A549 (cell line): ENCODE results near the gene ACE. TPM values are rescaled to one million over a fixed set of nuclear protein-coding genes. Genes with fewer than 3 reads are reported as not detected.
A peak's percentile ranks its signal among the peaks of the same experiment; 100 is the strongest.

ENCODE experiments used
- ATAC-seq, 2 experiments: fragments of 200-7000 bp in 1 of 2; fragments of >200 bp in 1 of 2; cut with Nextera tagmentation in 1 of 2; cut with Tn5 transposase in 1 of 2; 3 replicates each; pipeline versions ENCODE4 v1.8.0 to v1.9.1; 2018 to 2020; ENCODE audit warnings: mild to moderate bottlenecking in 1 of 2, moderate library complexity in 1 of 2
- CTCF ChIA-PET: fragments of 300-600 bp; sonication (Branson Sonifier 250); formaldehyde crosslinking; extraction: SDS; loops from one replicate; lab custom pipeline; 2021; ENCODE audit warnings: antibody characterized with exemption, inconsistent platforms; lab: Yijun Ruan, JAX
- POLR2A ChIA-PET: fragments of 350-600 bp; formaldehyde crosslinking; extraction: SDS; loops from one replicate; lab custom pipeline; 2021; ENCODE audit warnings: antibody characterized with exemption, inconsistent platforms; lab: Yijun Ruan, JAX
- DNase-seq, 2 experiments: peaks; one replicate each; pipeline versions ENCODE4 v3.0.0 to v3.0.0-alpha.2; 2011 to 2016; ENCODE audit warnings: low read depth in 1 of 2, low spot score in 1 of 2
- FAIRE-seq: peaks from 2 replicates; lab custom pipeline; 2011; peaks lifted over from hg19 to GRCh38; lab: Jason Lieb, UNC
- H3K27ac ChIP-seq, 2 experiments: fragments of >200 bp; sonication (Bioruptor Twin); formaldehyde crosslinking; 3 replicates each; pipeline ENCODE4 v1.5.1; 2016 to 2017
- H3K4me1 ChIP-seq: fragments of >200 bp; sonication (Bioruptor Twin); formaldehyde crosslinking; 3 replicates; pipeline ENCODE4 v1.6.1; 2016
- H3K4me2 ChIP-seq: fragments of >200 bp; sonication (Bioruptor Twin); formaldehyde crosslinking; 3 replicates; pipeline ENCODE4 v1.6.1; 2016
- H3K4me3 ChIP-seq: fragments of >200 bp; sonication (Bioruptor Twin); formaldehyde crosslinking; 3 replicates; pipeline ENCODE4 v1.5.1; 2016
- H3K9me3 ChIP-seq: fragments of >200 bp; sonication (Bioruptor Twin); formaldehyde crosslinking; 3 replicates; pipeline ENCODE4 v1.6.1; 2016
- EHF ChIP-seq: fragments of 250-450 bp; sonication (Bioruptor Pico); IDR thresholded peaks from 2 replicates; pipeline ENCODE4 v1.5.0; 2020; ENCODE audit warnings: mild to moderate bottlenecking
- EP300 ChIP-seq, 2 experiments: fragments of >200 bp; sonication (Bioruptor Twin); formaldehyde crosslinking; IDR thresholded peaks; 2 replicates in 1 of 2; 3 replicates in 1 of 2; pipeline ENCODE4 v1.6.1; 2016 to 2017
- ESRRA ChIP-seq: fragments of 150-350 bp; IDR thresholded peaks from 2 replicates; pipeline ENCODE4 v1.6.1; 2014; ENCODE audit warnings: mild to moderate bottlenecking, low read length, borderline replicate concordance
- FOSL2 ChIP-seq, 2 experiments: fragments of 450-650 bp in 1 of 2; fragments of >200 bp in 1 of 2; sonication (Bioruptor Twin) in 1 of 2; formaldehyde crosslinking; IDR thresholded peaks; 2 replicates each; pipeline versions ENCODE4 v1.5.0 to v1.6.1; 2016 to 2020; ENCODE audit warnings: mild to moderate bottlenecking in 1 of 2, moderate library complexity in 1 of 2
- FOXS1 ChIP-seq: fragments of 250-450 bp; sonication (Bioruptor Pico); IDR thresholded peaks from 2 replicates; pipeline ENCODE4 v1.5.0; 2020; ENCODE audit warnings: mild to moderate bottlenecking, moderate library complexity
- GATA3 ChIP-seq: IDR thresholded peaks from 2 replicates; pipeline ENCODE4 v1.6.1; 2012; ENCODE audit warnings: borderline replicate concordance
- HEYL ChIP-seq: fragments of 250-450 bp; sonication (Bioruptor Pico); IDR thresholded peaks from 2 replicates; pipeline ENCODE4 v1.8.0; 2021; ENCODE audit warnings: mild to moderate bottlenecking, moderate library complexity
- HOXA7 ChIP-seq: fragments of 250-450 bp; sonication (Bioruptor Pico); IDR thresholded peaks from 2 replicates; pipeline ENCODE4 v1.5.0; 2020; ENCODE audit warnings: mild to moderate bottlenecking, moderate library complexity
- HOXB13 ChIP-seq: fragments of 250-450 bp; sonication (Bioruptor Pico); IDR thresholded peaks from 2 replicates; pipeline ENCODE4 v1.5.0; 2020; ENCODE audit warnings: low read depth, mild to moderate bottlenecking, moderate library complexity
- MAFK ChIP-seq: fragments of 450-650 bp; IDR thresholded peaks from 2 replicates; pipeline ENCODE4 v1.6.1; 2014; ENCODE audit not compliant: partially characterized antibody
- MAZ ChIP-seq: fragments of 150-350 bp; IDR thresholded peaks from 2 replicates; pipeline ENCODE4 v1.6.1; 2014; ENCODE audit warnings: antibody characterized with exemption, low read depth, low read length, borderline replicate concordance
- MYC ChIP-seq: IDR thresholded peaks from 2 replicates; pipeline ENCODE4 v1.6.1; 2012; ENCODE audit warnings: mild to moderate bottlenecking, inconsistent platforms, low read length, improper control_type of control experiment, borderline replicate concordance
- NFE2L2 ChIP-seq: fragments of 150-350 bp; conservative IDR thresholded peaks from 2 replicates; pipeline ENCODE4 v1.6.1; 2014; ENCODE audit warnings: low read length
- RAD21 ChIP-seq, 2 experiments: fragments of >200 bp in 1 of 2; sonication (Bioruptor Twin) in 1 of 2; formaldehyde crosslinking in 1 of 2; IDR thresholded peaks in 1 of 2; conservative IDR thresholded peaks in 1 of 2; 2 replicates in 1 of 2; 3 replicates in 1 of 2; pipeline ENCODE4 v1.6.1; 2012 to 2018; ENCODE audit warnings: inconsistent platforms in 1 of 2
- RFX5 ChIP-seq: fragments of 450-650 bp; IDR thresholded peaks from 2 replicates; pipeline ENCODE4 v1.7.1; 2014; ENCODE audit warnings: antibody characterized with exemption, mild to moderate bottlenecking, moderate library complexity
- SREBF2 ChIP-seq: fragments of 450-650 bp; IDR thresholded peaks from 2 replicates; pipeline ENCODE4 v1.6.1; 2014; ENCODE audit warnings: mild to moderate bottlenecking, moderate library complexity
- ZFP36 ChIP-seq: fragments of 450-650 bp; IDR thresholded peaks from 2 replicates; pipeline ENCODE4 v1.6.1; 2014; ENCODE audit warnings: borderline replicate concordance; ENCODE audit not compliant: partially characterized antibody
- ZSCAN20 ChIP-seq: fragments of 250-450 bp; sonication (Bioruptor Pico); IDR thresholded peaks from 2 replicates; pipeline ENCODE4 v1.8.0; 2022; ENCODE audit warnings: mild to moderate bottlenecking, moderate library complexity
- WGBS: methylation state at CpG from one replicate; pipeline ENCODE4 v1.1.6; 2017; ENCODE audit errors: missing lambda C conversion rate; 5-methylcytosine and 5-hydroxymethylcytosine counted together
- polyA plus RNA-seq, 4 experiments: library from polyadenylated mRNA; depleted of rRNA in 3 of 4; stranded (reverse); fragments of >200 nt; fragmentation: RNase III in 1 of 4; extraction: RNeasy Plus Mini Kit Qiagen cat#74134 plus additional on column Dnase treatment in 1 of 4; gene quantifications; 2 replicates in 3 of 4; 3 replicates in 1 of 4; pipeline ENCODE4 v1.2.3, GENCODE V29; 2011 to 2017
- TF ChIP-seq, protein P1 (sequence below): IDR thresholded peaks from 2 replicates; pipeline ENCODE4 v1.6.1; 2012
- TF ChIP-seq, protein P2 (sequence below): IDR thresholded peaks from 2 replicates; pipeline ENCODE4 v1.6.1; 2012; ENCODE audit warnings: low read depth, borderline replicate concordance
- TF ChIP-seq, protein P3 (sequence below): fragments of >200 bp; sonication (Bioruptor Twin); formaldehyde crosslinking; IDR thresholded peaks from 3 replicates; pipeline ENCODE4 v1.5.1; 2016

Gene ACE
- polyA plus RNA-seq, 2 of the 4 experiments (the other 2 are of a cell fraction): 0.22 to 0.52 TPM

DNA sequence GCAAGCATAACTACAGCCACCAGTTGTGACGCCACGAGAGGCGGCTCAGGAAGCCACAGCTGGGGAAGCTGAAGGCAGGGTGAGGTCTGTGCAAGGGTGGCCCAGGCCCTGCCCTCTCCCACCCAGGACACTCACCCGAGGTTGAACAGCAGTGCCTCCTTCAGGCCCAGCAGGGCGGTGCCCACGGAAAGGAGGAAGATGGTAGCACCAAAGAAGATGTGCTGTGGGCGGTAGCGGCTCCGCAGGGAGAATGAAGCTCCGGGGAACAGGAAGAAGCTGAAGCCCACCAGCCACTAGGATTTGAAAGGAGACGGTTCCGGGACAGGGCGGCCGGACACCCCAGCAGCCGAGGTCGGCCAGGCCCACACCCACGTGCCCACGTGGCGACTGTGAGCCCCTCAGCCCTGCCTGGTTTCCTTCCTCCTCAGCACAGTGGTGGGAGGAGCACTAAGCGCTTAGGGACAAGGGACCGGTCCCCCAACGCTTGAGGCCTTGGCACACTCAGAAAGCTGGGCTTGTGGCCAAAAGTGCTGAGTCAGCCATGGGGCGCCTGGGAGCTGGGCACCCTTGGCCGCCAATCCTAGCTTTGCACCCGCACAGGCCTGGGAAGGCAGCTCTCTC is 41.8 kb upstream of the ACE start (continued):
- peak; percentile 100 for TF ChIP-seq MAFK
- no peak for TF ChIP-seq ZFP36
- TF ChIP-seq NFE2L2: peak; percentile 61
- no peak for TF ChIP-seq MYC
- no peak for TF ChIP-seq MAZ
- TF ChIP-seq FOXS1 (CRISPR knock-in tag): no peak
- TF ChIP-seq, protein P1, sequence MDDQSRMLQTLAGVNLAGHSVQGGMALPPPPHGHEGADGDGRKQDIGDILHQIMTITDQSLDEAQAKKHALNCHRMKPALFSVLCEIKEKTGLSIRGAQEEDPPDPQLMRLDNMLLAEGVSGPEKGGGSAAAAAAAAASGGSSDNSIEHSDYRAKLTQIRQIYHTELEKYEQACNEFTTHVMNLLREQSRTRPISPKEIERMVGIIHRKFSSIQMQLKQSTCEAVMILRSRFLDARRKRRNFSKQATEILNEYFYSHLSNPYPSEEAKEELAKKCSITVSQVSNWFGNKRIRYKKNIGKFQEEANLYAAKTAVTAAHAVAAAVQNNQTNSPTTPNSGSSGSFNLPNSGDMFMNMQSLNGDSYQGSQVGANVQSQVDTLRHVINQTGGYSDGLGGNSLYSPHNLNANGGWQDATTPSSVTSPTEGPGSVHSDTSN: no peak
- TF ChIP-seq SREBF2: no peak
- TF ChIP-seq GATA3: no peak
- 0 out of 2 replicates have a peak, but pooled peaks have one; percentile 20 for TF ChIP-seq FOSL2 (IDR thresholded peaks at IDR 0.05)
- peak; percentile 66 for TF ChIP-seq FOSL2 (CRISPR knock-in tag; IDR thresholded peaks at IDR 0.05)
- no peak for TF ChIP-seq EP300 (IDR thresholded peaks at IDR 0.05)
- TF ChIP-seq, protein P2, sequence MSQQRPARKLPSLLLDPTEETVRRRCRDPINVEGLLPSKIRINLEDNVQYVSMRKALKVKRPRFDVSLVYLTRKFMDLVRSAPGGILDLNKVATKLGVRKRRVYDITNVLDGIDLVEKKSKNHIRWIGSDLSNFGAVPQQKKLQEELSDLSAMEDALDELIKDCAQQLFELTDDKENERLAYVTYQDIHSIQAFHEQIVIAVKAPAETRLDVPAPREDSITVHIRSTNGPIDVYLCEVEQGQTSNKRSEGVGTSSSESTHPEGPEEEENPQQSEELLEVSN: no peak
- no peak for TF ChIP-seq ESRRA
- no peak for TF ChIP-seq HOXB13 (CRISPR knock-in tag)
- TF ChIP-seq RFX5: no peak

DNA sequence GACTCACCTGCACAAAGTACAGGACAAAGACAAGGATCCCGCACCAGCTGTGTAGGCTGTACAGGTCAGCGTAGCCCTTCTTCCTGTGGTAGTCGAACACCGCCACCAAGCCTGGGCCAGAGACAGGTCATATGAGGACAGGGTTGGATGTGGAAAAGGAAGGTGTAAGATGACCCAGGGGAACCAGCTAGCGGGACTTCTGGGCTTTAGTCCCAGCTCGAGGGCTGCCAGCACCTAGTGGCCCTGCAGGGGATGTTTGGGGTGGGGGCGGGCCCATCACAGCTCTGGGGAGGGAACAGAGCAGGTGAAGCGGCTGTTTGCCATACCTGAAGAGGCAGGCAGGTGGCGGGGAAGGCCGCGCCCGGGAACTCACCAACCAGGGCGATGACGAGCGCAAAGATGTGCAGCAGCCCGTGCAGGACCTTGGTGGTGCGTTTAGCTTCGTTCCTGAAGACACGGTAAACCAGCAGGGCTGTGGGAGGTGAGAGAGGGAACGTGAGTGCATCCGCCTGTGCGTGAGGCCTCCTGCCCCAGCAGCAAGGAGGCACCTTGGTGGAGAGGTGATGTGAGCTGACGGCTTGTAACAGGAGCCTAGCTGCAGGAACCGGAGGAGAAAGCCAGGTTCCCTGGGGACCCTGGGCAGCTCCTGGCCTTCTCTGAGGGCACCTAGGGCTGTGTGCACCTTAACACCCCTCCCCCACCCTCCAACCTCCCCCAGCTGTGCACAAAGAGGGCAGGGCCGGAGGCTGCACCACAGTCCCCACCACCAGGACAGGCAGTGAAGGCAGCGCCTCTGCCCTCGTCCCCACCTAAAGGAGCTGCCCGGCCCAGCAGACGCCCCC is 41.0 kb upstream of the ACE start:
- Histone ChIP-seq H3K27ac (peak overlapping the region; percentile 37 to 85), H3K4me2 (peak overlapping the region; percentile 53), H3K4me3 (no peak overlapping the region), H3K9me3 (no peaks in the 10 kb centered on the region), H3K4me1 (peaks cover 53% of the 10 kb centered on the region)
- ATAC-seq (peak; percentile 3 to 6; a peak in 3 of 6 replicates), FAIRE-seq (no peak), DNase-seq (peak in 1 of 2 experiments; percentile 48)
- TF ChIP-seq ZSCAN20 (CRISPR knock-in tag): no peak
- no peak for TF ChIP-seq EHF
- TF ChIP-seq ZFP36: no peak
- TF ChIP-seq HEYL (CRISPR knock-in tag): no peak
- WGBS: 91% methylated on average over 27 of the region's 29 CpGs
- CTCF ChIA-PET: interaction anchor here (0.6 to 23.8 kb wide), 18 partner anchors 7 to 764 kb away, joined by 3 to 364 read pairs (median 4); partner anchors contain the start of genes ACE and CYB561
- POLR2A ChIA-PET: interaction anchor here (0.6 to 1.2 kb wide), 3 partner anchors 9 to 577 kb away, joined by 3 to 5 read pairs (median 3); no protein-coding TSS in a partner anchor

DNA sequence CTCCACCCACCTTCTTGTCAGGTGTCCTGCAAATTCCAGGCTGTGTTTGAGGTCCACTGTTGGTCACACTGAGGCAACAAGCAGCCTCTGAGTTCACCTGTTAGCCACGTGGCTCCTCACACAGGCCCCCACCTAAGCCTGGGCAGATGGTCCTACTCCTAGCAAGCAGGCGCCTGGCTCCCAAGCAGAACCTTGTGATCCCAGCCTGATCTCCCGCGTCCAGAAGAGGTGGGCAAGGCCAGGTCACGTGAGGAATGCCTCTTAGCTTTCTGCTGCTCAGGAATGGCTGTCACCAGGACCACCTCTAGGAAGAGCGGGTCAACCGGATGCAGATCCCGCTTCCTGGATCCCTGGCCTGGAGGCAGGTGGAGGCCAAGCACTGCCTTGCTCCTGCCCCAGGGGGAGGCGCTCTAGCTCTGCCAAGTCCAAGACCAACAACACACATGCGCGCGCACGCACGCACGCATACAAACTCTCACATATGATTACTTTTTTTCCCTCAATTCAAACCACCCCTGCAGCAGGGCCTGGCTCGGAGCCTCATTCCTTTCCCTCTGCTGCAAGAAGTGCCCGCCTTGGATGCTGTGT is 40.2 kb upstream of the ACE start:
- TF ChIP-seq RAD21 (conservative IDR thresholded peaks at IDR 0.05 in 1 of 2, IDR thresholded peaks at IDR 0.05 in 1 of 2) (peak; percentile 32 to 50; a peak in 2 of 5 replicates), HOXA7 (no peak), FOXS1 (CRISPR knock-in tag) (no peak)
- TF ChIP-seq, protein P3, sequence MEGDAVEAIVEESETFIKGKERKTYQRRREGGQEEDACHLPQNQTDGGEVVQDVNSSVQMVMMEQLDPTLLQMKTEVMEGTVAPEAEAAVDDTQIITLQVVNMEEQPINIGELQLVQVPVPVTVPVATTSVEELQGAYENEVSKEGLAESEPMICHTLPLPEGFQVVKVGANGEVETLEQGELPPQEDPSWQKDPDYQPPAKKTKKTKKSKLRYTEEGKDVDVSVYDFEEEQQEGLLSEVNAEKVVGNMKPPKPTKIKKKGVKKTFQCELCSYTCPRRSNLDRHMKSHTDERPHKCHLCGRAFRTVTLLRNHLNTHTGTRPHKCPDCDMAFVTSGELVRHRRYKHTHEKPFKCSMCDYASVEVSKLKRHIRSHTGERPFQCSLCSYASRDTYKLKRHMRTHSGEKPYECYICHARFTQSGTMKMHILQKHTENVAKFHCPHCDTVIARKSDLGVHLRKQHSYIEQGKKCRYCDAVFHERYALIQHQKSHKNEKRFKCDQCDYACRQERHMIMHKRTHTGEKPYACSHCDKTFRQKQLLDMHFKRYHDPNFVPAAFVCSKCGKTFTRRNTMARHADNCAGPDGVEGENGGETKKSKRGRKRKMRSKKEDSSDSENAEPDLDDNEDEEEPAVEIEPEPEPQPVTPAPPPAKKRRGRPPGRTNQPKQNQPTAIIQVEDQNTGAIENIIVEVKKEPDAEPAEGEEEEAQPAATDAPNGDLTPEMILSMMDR: peak; percentile 34; the same call in 1 of the 3 replicates
- ChIA-PET POLR2A (no interaction called here), CTCF (interaction anchor here (0.6 to 23.8 kb wide), 12 partner anchors 8 to 720 kb away, joined by 3 to 364 read pairs (median 8); partner anchors contain the start of genes ACE and CYB561)
- Histone ChIP-seq H3K27ac (peak overlapping the region in 1 of 2 experiments; percentile 85; a peak in 3 of 6 replicates), H3K4me2 (no peak overlapping the region), H3K9me3 (no peaks in the 10 kb centered on the region), H3K4me3 (no peak overlapping the region), H3K4me1 (peaks cover 50% of the 10 kb centered on the region)
- FAIRE-seq (no peak), DNase-seq (peak in 1 of 2 experiments; percentile 71), ATAC-seq (0 out of 6 replicates have a peak, but pooled peaks of 1 of the 2 experiments have one; percentile 3)
- whole genome bisulfite sequencing: 88% methylated on average over 17 of the region's 17 CpGs
